K562 (cell line): ENCODE data around the gene MCCC1.

Experiments used
- CTCF ChIP-seq, 3 experiments: IDR thresholded peaks in 2 of 3; conservative IDR thresholded peaks in 1 of 3; 2 replicates each; pipeline ENCODE4 v1.5.1; 2011 to 2012; ENCODE audit warnings: low read length in 3 of 3, mild to moderate bottlenecking in 3 of 3, control low read depth in 2 of 3, improper control_type of control experiment in 1 of 3, inconsistent platforms in 1 of 3, low read depth in 1 of 3, mixed read lengths in 1 of 3, moderate library complexity in 1 of 3; ENCODE audit not compliant: insufficient read depth in 2 of 3
- FOXO4 ChIP-seq: fragments of 450-650 bp; formaldehyde crosslinking; IDR thresholded peaks from 2 replicates; pipeline ENCODE4 v1.4.0; 2020; ENCODE audit warnings: mild to moderate bottlenecking, moderate library complexity
- NFE2 ChIP-seq: IDR thresholded peaks from 2 replicates; pipeline ENCODE4 v1.6.1; 2014; ENCODE audit warnings: antibody characterized with exemption, low read depth
- POLR2A ChIP-seq: fragments of 450-650 bp; conservative IDR thresholded peaks from 2 replicates; pipeline ENCODE4 v1.6.1; 2016
- RB1 ChIP-seq: fragments of 450-650 bp; IDR thresholded peaks from 2 replicates; pipeline ENCODE4 v1.6.1; 2017; ENCODE audit warnings: low read depth, mild to moderate bottlenecking
- SFPQ ChIP-seq: fragments of 200-400 bp; formaldehyde crosslinking; IDR thresholded peaks from 2 replicates; pipeline ENCODE4 v1.6.1; 2017; ENCODE audit warnings: mild to moderate bottlenecking, low read depth, low read length, moderate library complexity
- WHSC1 ChIP-seq: IDR thresholded peaks from one replicate; pipeline ENCODE4 v1.6.1; 2012; ENCODE audit warnings: low read length, control low read depth, inconsistent platforms

GRCh38 chr3:183027276-183027675, 72.0 kb downstream of the MCCC1 start:
- TF ChIP-seq RB1 (no peak), FOXO4 (CRISPR knock-in tag) (no peak), SFPQ (no peak), NFE2 (no peak), WHSC1 (no peak), CTCF (IDR thresholded peaks at IDR 0.05 in 2 of 3, conservative IDR thresholded peaks at IDR 0.05 in 1 of 3; ENCODE audit: insufficient read depth in 2 of 3, low read depth in 1 of 3, low read length in 3 of 3) (no peak), POLR2A (no peak)
